Neural cell (in vitro differentiated cells): ENCODE results near the gene CCDC136. TPM values are rescaled to one million over a fixed set of nuclear protein-coding genes. Genes with fewer than 3 reads are reported as not detected.

Experiments
- H2AFZ ChIP-seq: fragments of 200-600, 300-800 bp; sonication (generic), shearing (Covaris generic); 2 replicates; pipeline ENCODE4 v1.6.0; 2014; ENCODE audit warnings: low read depth, mild to moderate bottlenecking, antibody characterized with exemption, low read length, moderate library complexity
- H3F3A ChIP-seq: fragments of 200-600 bp; shearing (Covaris generic); 2 replicates; pipeline ENCODE4 v1.6.1; 2016; ENCODE audit warnings: mild to moderate bottlenecking, moderate library complexity, mixed read lengths, antibody characterized with exemption, low read length; ENCODE audit not compliant: insufficient read depth, poor library complexity, severe bottlenecking
- H3K27ac ChIP-seq: fragments of 200-600, 300-800 bp; sonication (generic), shearing (Covaris generic); 2 replicates; pipeline ENCODE4 v1.5.1; 2014; ENCODE audit warnings: mild to moderate bottlenecking, low read length, moderate library complexity
- H3K27me3 ChIP-seq: fragments of 300-800, 200-600 bp; sonication (generic), shearing (Covaris generic); 2 replicates; pipeline ENCODE4 v1.6.0; 2014; ENCODE audit warnings: mild to moderate bottlenecking, low read depth, low read length, moderate library complexity; ENCODE audit not compliant: insufficient read depth
- H3K36me3 ChIP-seq: fragments of 300-800, 200-600 bp; sonication (generic), shearing (Covaris generic); 2 replicates; pipeline ENCODE4 v1.5.1; 2014; ENCODE audit warnings: mild to moderate bottlenecking, antibody characterized with exemption, low read length, moderate library complexity; ENCODE audit not compliant: insufficient read depth
- H3K4me2 ChIP-seq: fragments of 300-800, 200-600 bp; sonication (generic), shearing (Covaris generic); 2 replicates; pipeline ENCODE4 v1.6.0; 2014; ENCODE audit warnings: mild to moderate bottlenecking, low read length
- H3K4me3 ChIP-seq: fragments of 300-800, 200-600 bp; sonication (generic), shearing (Covaris generic); 2 replicates; pipeline ENCODE4 v1.5.1; 2014; ENCODE audit warnings: mild to moderate bottlenecking, low read length, moderate library complexity
- H3K79me2 ChIP-seq: fragments of 200-600 bp; shearing (Covaris generic); replicated peaks from 2 replicates; pipeline ENCODE4 v1.6.0; 2014; ENCODE audit warnings: mild to moderate bottlenecking, low read length, moderate library complexity; ENCODE audit not compliant: insufficient read depth
- H3K9ac ChIP-seq: fragments of 300-800, 200-600 bp; sonication (generic), shearing (Covaris generic); 2 replicates; pipeline ENCODE4 v1.6.1; 2016; ENCODE audit warnings: mild to moderate bottlenecking, low read length, mixed read lengths
- H3K9me2 ChIP-seq: fragments of 200-600 bp; shearing (Covaris generic); 2 replicates; pipeline ENCODE4 v1.6.1; 2016; ENCODE audit warnings: mild to moderate bottlenecking, low read length, mixed read lengths; ENCODE audit not compliant: insufficient read depth
- H3K9me3 ChIP-seq: fragments of 200-600, 300-800 bp; sonication (generic), shearing (Covaris generic); 2 replicates; pipeline ENCODE4 v1.6.1; 2016; ENCODE audit warnings: mild to moderate bottlenecking, mixed run types, low read length, moderate library complexity, mixed read lengths
- H4K20me1 ChIP-seq: fragments of 200-600 bp; shearing (Covaris generic); 2 replicates; pipeline ENCODE4 v1.6.1; 2016; ENCODE audit warnings: mild to moderate bottlenecking, mixed run types; ENCODE audit not compliant: insufficient read depth
- CTCF ChIP-seq: fragments of 450-650 bp; IDR thresholded peaks from 2 replicates; pipeline ENCODE4 v1.5.1; 2014; ENCODE audit warnings: antibody characterized with exemption, mild to moderate bottlenecking, moderate library complexity; ENCODE audit not compliant: poor library complexity, severe bottlenecking
- EP300 ChIP-seq: fragments of 450-650 bp; conservative IDR thresholded peaks from 2 replicates; pipeline ENCODE4 v1.6.1; 2014; ENCODE audit warnings: antibody characterized with exemption, mild to moderate bottlenecking, moderate library complexity; ENCODE audit not compliant: poor library complexity, severe bottlenecking
- EZH2 ChIP-seq: fragments of 200-600, 300-800 bp; shearing (Covaris generic), sonication (generic); IDR thresholded peaks from 2 replicates; pipeline ENCODE4 v1.6.1; 2014; ENCODE audit warnings: antibody characterized with exemption, low read length, borderline replicate concordance, mild to moderate bottlenecking; ENCODE audit not compliant: insufficient read depth, poor library complexity, severe bottlenecking
- MXI1 ChIP-seq: fragments of 450-650 bp; conservative IDR thresholded peaks from 2 replicates; pipeline ENCODE4 v1.6.1; 2014; ENCODE audit warnings: antibody characterized with exemption, mild to moderate bottlenecking; ENCODE audit not compliant: poor library complexity, severe bottlenecking
- POLR2AphosphoS5 ChIP-seq: IDR thresholded peaks from 2 replicates; pipeline ENCODE4 v1.6.1; 2012
- RAD21 ChIP-seq: fragments of 450-650 bp; conservative IDR thresholded peaks from 2 replicates; pipeline ENCODE4 v1.6.1; 2014; ENCODE audit warnings: antibody characterized with exemption, mild to moderate bottlenecking, moderate library complexity
- REST ChIP-seq: IDR thresholded peaks from 2 replicates; pipeline ENCODE4 v1.6.1; 2012; ENCODE audit warnings: borderline replicate concordance
- SMC3 ChIP-seq: fragments of 450-650 bp; conservative IDR thresholded peaks from 2 replicates; pipeline ENCODE4 v1.6.1; 2014; ENCODE audit warnings: antibody characterized with exemption, mild to moderate bottlenecking, moderate library complexity; ENCODE audit not compliant: poor library complexity
- TAF1 ChIP-seq: IDR thresholded peaks from 2 replicates; pipeline ENCODE4 v1.6.1; 2012; ENCODE audit warnings: low read depth
- polyA plus RNA-seq: library from polyadenylated mRNA; depleted of rRNA; stranded (reverse); fragments of >200 nt; gene quantifications from 2 replicates; pipeline ENCODE4 v1.2.3, GENCODE V29; 2014

The CCDC136 gene
- polyA plus RNA-seq, 1 donor from 2014 or later, result 42.5 TPM

- Histone ChIP-seq H3K4me2 (no peak overlapping the region), H3K9me3 (no peaks in the 10 kb centered on the region), H3K4me3 (no peak overlapping the region), H3K36me3 (no peaks in the 10 kb centered on the region), H2AFZ (no peak overlapping the region), H3K27ac (no peak overlapping the region), H4K20me1 (no peaks in the 10 kb centered on the region), H3K9me2 (no peaks in the 10 kb centered on the region), H3F3A (no peaks in the 10 kb centered on the region), H3K9ac (no peak overlapping the region), H3K27me3 (no peaks in the 10 kb centered on the region), H3K79me2 (no peaks in the 10 kb centered on the region)
- TF ChIP-seq RAD21, result no peak
- TF ChIP-seq SMC3, result no peak
- no peak for TF ChIP-seq MXI1
Measured at GRCh38 chr7:128783143-128783861, 8.5 kb upstream of the CCDC136 start.

- no peak overlapping the region for H3K4me2 ChIP-seq
- no peaks in the 10 kb centered on the region for H3K9me3 ChIP-seq
- H3K79me2 ChIP-seq, result no peaks in the 10 kb centered on the region
- TF ChIP-seq CTCF (no peak), RAD21 (no peak), TAF1 (no peak), MXI1 (no peak), SMC3 (no peak), EP300 (no peak), REST (no peak), EZH2 (no peak), POLR2AphosphoS5 (no peak)
- H3K27ac ChIP-seq, result no peak overlapping the region
- H3K36me3 ChIP-seq, result no peaks in the 10 kb centered on the region
- no peaks in the 10 kb centered on the region for H3F3A ChIP-seq
- H3K27me3 ChIP-seq, result no peaks in the 10 kb centered on the region
- H4K20me1 ChIP-seq, result no peaks in the 10 kb centered on the region
- H3K9me2 ChIP-seq, result no peaks in the 10 kb centered on the region
- no peak overlapping the region for H3K9ac ChIP-seq
- H3K4me3 ChIP-seq, result no peak overlapping the region
- no peak overlapping the region for H2AFZ ChIP-seq
Measured at GRCh38 chr7:128785738-128786137, 6.0 kb upstream of the CCDC136 start.
